Measurements from ENCODE around the gene TUBB6. TPM values are rescaled to one million over a fixed set of nuclear protein-coding genes. Genes with fewer than 3 reads are reported as not detected.

The TUBB6 gene
- total and polyA plus RNA-seq, 2 experiments from 2014 or later, result 212 to 240 TPM

DNA sequence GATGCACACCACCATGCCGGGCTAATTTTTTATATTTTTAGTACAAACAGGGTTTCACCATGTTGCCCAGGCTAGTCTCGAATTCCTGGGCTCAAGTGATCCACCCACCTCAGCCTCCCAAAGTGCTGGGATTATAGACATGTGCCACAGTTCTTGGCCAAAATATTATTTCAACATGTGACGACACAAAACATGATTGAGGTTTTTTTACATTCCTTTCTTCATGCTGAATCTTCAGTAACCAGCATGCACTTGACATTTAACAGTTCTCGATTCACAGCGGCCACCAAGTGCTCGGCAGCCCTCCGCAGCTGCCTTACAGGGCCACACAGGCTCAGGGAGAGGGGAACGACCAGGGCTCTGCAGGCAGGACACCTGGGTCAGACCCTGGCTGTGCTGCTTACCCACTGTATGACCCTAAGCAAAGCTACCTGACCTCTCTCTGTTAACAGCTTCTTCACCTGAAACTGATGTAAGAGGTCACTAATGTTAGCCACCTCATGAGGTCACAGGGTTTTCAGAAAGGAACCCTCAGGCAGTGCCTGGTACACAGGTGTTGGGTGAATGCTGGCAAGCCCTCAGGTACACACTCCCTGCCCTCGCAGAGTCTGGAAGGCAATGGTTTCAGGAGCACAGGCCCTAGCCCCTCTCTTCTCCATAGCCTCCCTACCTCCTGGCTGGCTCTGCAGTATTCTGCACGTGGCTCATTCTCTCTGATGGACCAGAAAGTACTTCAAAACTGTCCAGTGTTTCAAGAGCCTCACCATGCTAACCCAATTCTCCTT lies 25.7 kb downstream of the TUBB6 start:
- Histone ChIP-seq H3K4me1 (ENCODE audit: low read depth) (peaks cover 43% of the 10 kb centered on the region), H3K27me3 (no peaks in the 10 kb centered on the region), H3K9me3 (ENCODE audit: low read depth) (no peaks in the 10 kb centered on the region), H3K27ac (peak overlapping the region; percentile 65), H3K36me3 (peaks cover 23% of the 10 kb centered on the region), H3K4me3 (no peak overlapping the region)
- DNase-seq (ENCODE audit: low read depth in 1 of 2, low spot score in 1 of 2), result no peak
- no peak for TF ChIP-seq CTCF (IDR thresholded peaks at IDR 0.05; ENCODE audit: low read depth, low read length)

- Histone ChIP-seq H3K4me3 (no peak overlapping the region), H3K27ac (peak overlapping the region; percentile 65)
- DNase-seq (ENCODE audit: low read depth in 1 of 2, low spot score in 1 of 2), result peak in 1 of 2 donors; percentile 29
Observed at GRCh38 chr18:12334366-12334808, 26.3 kb downstream of the TUBB6 start.

GRCh38 chr18:12334863-12335262 lies 26.8 kb downstream of the TUBB6 start:
- H3K4me3 ChIP-seq, result no peak overlapping the region
- no peak for DNase-seq (ENCODE audit: low read depth in 1 of 2, low spot score in 1 of 2)
- peaks cover 44% of the 10 kb centered on the region for H3K4me1 ChIP-seq (ENCODE audit: low read depth)
- H3K36me3 ChIP-seq, result peaks cover 15% of the 10 kb centered on the region
- no peaks in the 10 kb centered on the region for H3K27me3 ChIP-seq
- peak overlapping the region; percentile 65 for H3K27ac ChIP-seq
- H3K9me3 ChIP-seq (ENCODE audit: low read depth), result no peaks in the 10 kb centered on the region
- no peak for TF ChIP-seq CTCF (IDR thresholded peaks at IDR 0.05; ENCODE audit: low read depth, low read length)

More at GRCh38 chr18:12334366-12334808, 26.3 kb downstream of the TUBB6 start:
- Histone ChIP-seq H3K36me3 (peaks cover 18% of the 10 kb centered on the region), H3K9me3 (ENCODE audit: low read depth) (no peaks in the 10 kb centered on the region), H3K27me3 (no peaks in the 10 kb centered on the region), H3K4me1 (ENCODE audit: low read depth) (peaks cover 44% of the 10 kb centered on the region)
- no peak for TF ChIP-seq CTCF (IDR thresholded peaks at IDR 0.05; ENCODE audit: low read depth, low read length)

DNA sequence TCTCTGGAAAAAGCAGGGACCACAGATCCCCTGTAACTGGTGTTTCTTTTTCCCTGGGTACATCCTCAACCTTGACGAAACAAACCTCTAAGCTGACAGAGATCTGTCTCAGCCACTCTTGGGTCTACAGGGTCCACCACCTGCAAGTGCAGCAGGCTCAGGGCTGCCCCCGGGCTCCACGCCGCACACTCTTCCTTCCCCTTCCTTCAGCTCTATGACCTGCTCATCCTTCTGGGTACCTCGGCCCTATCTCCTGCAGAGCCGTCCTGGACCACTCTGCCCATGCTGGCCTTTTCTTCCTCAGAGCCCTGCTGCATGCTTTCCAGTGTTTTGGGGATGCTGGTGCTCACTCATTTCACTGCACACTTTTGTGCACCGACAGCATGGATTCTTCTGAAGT lies 27.5 kb downstream of the TUBB6 start:
- Histone ChIP-seq H3K9me3 (ENCODE audit: low read depth) (no peaks in the 10 kb centered on the region), H3K27me3 (no peaks in the 10 kb centered on the region), H3K36me3 (peaks cover 17% of the 10 kb centered on the region), H3K4me3 (no peak overlapping the region), H3K4me1 (ENCODE audit: low read depth) (peaks cover 44% of the 10 kb centered on the region), H3K27ac (peak overlapping the region; percentile 65)
- no peak for DNase-seq (ENCODE audit: low read depth in 1 of 2, low spot score in 1 of 2)
- TF ChIP-seq CTCF (IDR thresholded peaks at IDR 0.05; ENCODE audit: low read depth, low read length), result no peak

DNA sequence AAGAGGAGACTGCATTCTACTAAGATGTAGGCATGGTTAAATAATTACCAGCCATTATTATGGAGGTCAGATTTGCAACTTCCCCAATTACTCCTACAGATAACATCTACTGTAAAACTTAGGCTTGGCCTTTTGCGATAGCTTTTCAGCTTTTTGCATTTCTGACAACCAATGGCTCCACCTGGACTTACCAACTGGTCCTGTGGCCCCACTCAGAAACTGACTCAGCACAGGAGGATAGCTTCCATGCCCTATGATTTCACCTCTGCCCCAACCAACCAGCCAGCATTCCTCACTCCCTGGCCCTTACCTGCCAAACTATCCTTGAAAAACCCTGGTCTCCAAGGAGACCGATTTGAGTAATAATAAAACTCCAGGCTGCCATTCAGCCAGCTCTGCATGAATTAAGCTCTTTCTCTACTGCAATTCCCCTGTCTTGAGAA lies 28.2 kb downstream of the TUBB6 start:
- Histone ChIP-seq H3K27me3 (no peaks in the 10 kb centered on the region), H3K4me1 (ENCODE audit: low read depth) (peaks cover 44% of the 10 kb centered on the region), H3K27ac (peak overlapping the region; percentile 65), H3K9me3 (ENCODE audit: low read depth) (no peaks in the 10 kb centered on the region), H3K36me3 (peaks cover 15% of the 10 kb centered on the region), H3K4me3 (no peak overlapping the region)
- no peak for TF ChIP-seq CTCF (IDR thresholded peaks at IDR 0.05; ENCODE audit: low read depth, low read length)
- no peak for DNase-seq (ENCODE audit: low read depth in 1 of 2, low spot score in 1 of 2)
